Measurements from ENCODE around the gene CSTF2.
A peak's percentile ranks its signal among the peaks of the same experiment; 100 is the strongest.
"Not testable (repeated sequence)": the region's sequence is repeated elsewhere in the genome, so short reads cannot be mapped to it uniquely, and the experiment has no call there.

Gene CSTF2

GRCh38 chrX:100819837-100820666, at the start of gene CSTF2:
CSTF2 (plus strand) TSS chrX:100820391; CDS start chrX:100820417, 26 bp downstream.
- peak; percentile 91 for DNase-seq (ENCODE audit: low spot score)

- not testable (repeated sequence) for DNase-seq (ENCODE audit: low spot score)
Observed at GRCh38 chrX:100796371-100796770, 23.8 kb upstream of the CSTF2 start.

GRCh38 chrX:100797359-100797758, 22.8 kb upstream of the CSTF2 start:
- no peak for DNase-seq (ENCODE audit: low spot score)

- DNase-seq (ENCODE audit: low spot score), result no peak
Observed at GRCh38 chrX:100798484-100799214, 21.5 kb upstream of the CSTF2 start.

GRCh38 chrX:100802843-100803242, 17.3 kb upstream of the CSTF2 start:
- no peak for DNase-seq (ENCODE audit: low spot score)

GRCh38 chrX:100804780-100805179, 15.4 kb upstream of the CSTF2 start:
- DNase-seq (ENCODE audit: low spot score), result no peak

GRCh38 chrX:100808265-100808664, 11.9 kb upstream of the CSTF2 start:
- not testable (repeated sequence) for DNase-seq (ENCODE audit: low spot score)

- DNase-seq (ENCODE audit: low spot score), result no peak
Observed at GRCh38 chrX:100812216-100813158, 7.7 kb upstream of the CSTF2 start.

- DNase-seq (ENCODE audit: low spot score), result no peak
Observed at GRCh38 chrX:100817340-100817739, 2.9 kb upstream of the CSTF2 start.

GRCh38 chrX:100819534-100819836, 706 bp upstream of the CSTF2 start:
- no peak for DNase-seq (ENCODE audit: low spot score)

GRCh38 chrX:100829730-100830129, 9.5 kb downstream of the CSTF2 start:
- DNase-seq (ENCODE audit: low spot score), result no peak

- DNase-seq (ENCODE audit: low spot score), result no peak
Observed at GRCh38 chrX:100830143-100830542, 10.0 kb downstream of the CSTF2 start.

GRCh38 chrX:100830547-100830946, 10.4 kb downstream of the CSTF2 start:
- no peak for DNase-seq (ENCODE audit: low spot score)

GRCh38 chrX:100831219-100831946, 11.2 kb downstream of the CSTF2 start:
- DNase-seq (ENCODE audit: low spot score), result no peak

GRCh38 chrX:100850317-100850716, 30.1 kb downstream of the CSTF2 start:
- DNase-seq (ENCODE audit: low spot score), result no peak

- no peak for DNase-seq (ENCODE audit: low spot score)
Observed at GRCh38 chrX:100852810-100853209, 32.6 kb downstream of the CSTF2 start.

GRCh38 chrX:100863326-100863864, 43.2 kb downstream of the CSTF2 start:
- no peak for DNase-seq (ENCODE audit: low spot score)

GRCh38 chrX:100864657-100865391, 44.6 kb downstream of the CSTF2 start:
- DNase-seq (ENCODE audit: low spot score), result peak; percentile 25

GRCh38 chrX:100868273-100868672, 48.1 kb downstream of the CSTF2 start:
- no peak for DNase-seq (ENCODE audit: low spot score)

- no peak for DNase-seq (ENCODE audit: low spot score)
Observed at GRCh38 chrX:100870527-100870926, 50.3 kb downstream of the CSTF2 start.
